Psoas muscle (tissue), 8 donors: Measurements from ENCODE around the gene FEZF1. TPM values are rescaled to one million over a fixed set of nuclear protein-coding genes. Genes with fewer than 3 reads are reported as not detected.

Experiments
- ATAC-seq, 4 donors: fragments of 200-7000 bp; cut with Tn5 transposase; one replicate each; pipeline ENCODE4 v1.9.1; 2020; ENCODE audit warnings: moderate library complexity in 3 of 4, mild to moderate bottlenecking in 2 of 4
- DNase-seq, 2 donors: peaks; one replicate each; pipeline ENCODE4 v3.0.0-alpha.2; 2020
- H3K27ac ChIP-seq: fragments of 200-600 bp; one replicate; pipeline ENCODE4 v1.8.0; 2022
- H3K27me3 ChIP-seq, 3 donors: fragments of 200-600 bp in 1 of 3; one replicate each; pipeline versions ENCODE4 v1.6.1 to v1.8.0; 2013 to 2022; ENCODE audit warnings: low read length in 2 of 3, mild to moderate bottlenecking in 2 of 3, moderate library complexity in 1 of 3; ENCODE audit not compliant: insufficient read depth in 3 of 3
- H3K36me3 ChIP-seq, 2 donors: fragments of 200-600 bp in 1 of 2; one replicate each; pipeline versions ENCODE4 v1.6.1 to v1.8.0; 2013 to 2022; ENCODE audit warnings: low read depth in 1 of 2, mild to moderate bottlenecking in 1 of 2, moderate library complexity in 1 of 2; ENCODE audit not compliant: insufficient read depth in 1 of 2
- H3K4me1 ChIP-seq: fragments of 200-600 bp; one replicate; pipeline ENCODE4 v1.8.0; 2022
- H3K4me3 ChIP-seq: fragments of 200-600 bp; one replicate; pipeline ENCODE4 v1.8.0; 2022; ENCODE audit warnings: mild to moderate bottlenecking
- H3K9me3 ChIP-seq: fragments of 200-600 bp; one replicate; pipeline ENCODE4 v1.8.0; 2022
- CTCF ChIP-seq: fragments of 200-600 bp; IDR thresholded peaks from one replicate; pipeline ENCODE4 v1.8.0; 2022; ENCODE audit warnings: antibody characterized with exemption
- WGBS, 3 donors: extraction: QIAGEN DNeasy Blood & Tissue Kit; methylation state at CpG; one replicate each; pipeline versions ENCODE4 v1.1.6 to v1.1.7; 2013; 5-methylcytosine and 5-hydroxymethylcytosine counted together
- intact Hi-C, 2 donors: fragments of 100-400 bp; cut with DNase I; formaldehyde crosslinking; loops; one replicate each; pipeline versions ENCODE4 v1.11.0 to v1.14.2; 2022
- polyA plus RNA-seq, 3 donors: library from polyadenylated mRNA; stranded (reverse); fragments of 200-250 nt; gene quantifications; one replicate each; pipeline ENCODE4 v1.2.3, GENCODE V29; 2013
- total RNA-seq, 4 donors: library from RNA; stranded (reverse); fragmentation: NEBNext Ultra II Directional in 2 of 4; extraction: Animal tissue kit (Norgen Biotek cat#: 25700) in 2 of 4; gene quantifications; one replicate each; pipeline versions ENCODE4 v1.2.1 to v1.2.4, GENCODE V29; 2021 to 2023
- donor health status: healthy with polysubstance abuse.
- donor health status: DM: no; HTN: no; CAD: no; lungs with moderate emphysema.
- donor health status: Bipolar disorder and iron deficiency.
- donor health status: healthy.
- donor health status: DM: yes; HTN: yes; CAD: no.
- donor health status: DM: no; HTN: no; CAD: no.
- donor health status: DM: no; HTN: no; CAD: no.
- donor health status: DM: yes; HTN: yes; CAD: no.

Gene FEZF1
- total and polyA plus RNA-seq, 7 donors: 0.19 TPM; not detected in 6

GRCh38 chr7:122261016-122261415 lies 43.5 kb downstream of the FEZF1 start:
- H3K4me3 ChIP-seq: no peak overlapping the region
- TF ChIP-seq CTCF: no peak

GRCh38 chr7:122260336-122260735 lies 44.2 kb downstream of the FEZF1 start:
- WGBS, 3 donors: 33 to 38% (median 38%) methylated on average over 2 of the region's 2 CpGs
- ATAC-seq (no peak), DNase-seq (no peak)
- Histone ChIP-seq H3K27me3 (no peaks in the 10 kb centered on the region), H3K9me3 (no peaks in the 10 kb centered on the region), H3K27ac (no peak overlapping the region), H3K36me3 (no peaks in the 10 kb centered on the region), H3K4me1 (no peaks in the 10 kb centered on the region), H3K4me3 (no peak overlapping the region)
- intact Hi-C loops: no loop called here
- no peak for TF ChIP-seq CTCF

More at GRCh38 chr7:122261016-122261415, 43.5 kb downstream of the FEZF1 start:
- Histone ChIP-seq H3K4me1 (no peaks in the 10 kb centered on the region), H3K9me3 (no peaks in the 10 kb centered on the region), H3K36me3 (no peaks in the 10 kb centered on the region), H3K27me3 (no peaks in the 10 kb centered on the region), H3K27ac (no peak overlapping the region)
- no peak for DNase-seq
- intact Hi-C loops: no loop called here
- ATAC-seq: no peak

- intact Hi-C loops: no loop called here
- no peak for ATAC-seq
- Histone ChIP-seq H3K27me3 (no peaks in the 10 kb centered on the region), H3K27ac (no peak overlapping the region), H3K4me3 (no peak overlapping the region), H3K36me3 (no peaks in the 10 kb centered on the region), H3K9me3 (no peaks in the 10 kb centered on the region), H3K4me1 (no peaks in the 10 kb centered on the region)
- no peak for TF ChIP-seq CTCF
- WGBS, 3 donors: 71 to 85% (median 79%) methylated on average over 2 of the region's 2 CpGs
- no peak for DNase-seq
Measured at GRCh38 chr7:122258971-122259370, 45.6 kb downstream of the FEZF1 start.

- H3K27ac ChIP-seq: no peak overlapping the region
- H3K4me1 ChIP-seq: no peaks in the 10 kb centered on the region
- no peak for DNase-seq
- H3K27me3 ChIP-seq: no peaks in the 10 kb centered on the region
- no peaks in the 10 kb centered on the region for H3K36me3 ChIP-seq
- 76 to 79% (median 77%) methylated on average over 1 of the region's 1 CpG for WGBS, 3 donors
- TF ChIP-seq CTCF: no peak
- no peaks in the 10 kb centered on the region for H3K9me3 ChIP-seq
- intact Hi-C loops: no loop called here
- no peak overlapping the region for H3K4me3 ChIP-seq
- no peak for ATAC-seq
Measured at GRCh38 chr7:122257056-122257455, 47.5 kb downstream of the FEZF1 start.

GRCh38 chr7:122256046-122256445 lies 48.5 kb downstream of the FEZF1 start:
- intact Hi-C loops: no loop called here
- no peak for TF ChIP-seq CTCF
- ATAC-seq (no peak), DNase-seq (no peak)
- H3K27ac ChIP-seq: no peak overlapping the region
- WGBS, 3 donors: 41 to 68% (median 63%) methylated on average over 1 of the region's 1 CpG
- H3K9me3 ChIP-seq: no peaks in the 10 kb centered on the region
- H3K36me3 ChIP-seq: no peaks in the 10 kb centered on the region
- no peak overlapping the region for H3K4me3 ChIP-seq
- no peaks in the 10 kb centered on the region for H3K27me3 ChIP-seq
- no peaks in the 10 kb centered on the region for H3K4me1 ChIP-seq
